Hepatocyte (in vitro differentiated cells): ENCODE data around the gene STAT2.

Source experiments
- EZH2phosphoT487 ChIP-seq: fragments of 200-600 bp; sonication (generic); IDR thresholded peaks from one replicate; pipeline ENCODE4 v1.6.1; 2018; ENCODE audit warnings: antibody characterized with exemption, mild to moderate bottlenecking, low read depth, moderate library complexity; ENCODE audit not compliant: unreplicated experiment, severe bottlenecking
- TF ChIP-seq, protein P1 (sequence below): fragments of 200-600 bp; sonication (generic); IDR thresholded peaks from 2 replicates; pipeline ENCODE4 v1.5.1; 2016; ENCODE audit warnings: antibody characterized with exemption, mild to moderate bottlenecking; ENCODE audit not compliant: poor library complexity

DNA sequence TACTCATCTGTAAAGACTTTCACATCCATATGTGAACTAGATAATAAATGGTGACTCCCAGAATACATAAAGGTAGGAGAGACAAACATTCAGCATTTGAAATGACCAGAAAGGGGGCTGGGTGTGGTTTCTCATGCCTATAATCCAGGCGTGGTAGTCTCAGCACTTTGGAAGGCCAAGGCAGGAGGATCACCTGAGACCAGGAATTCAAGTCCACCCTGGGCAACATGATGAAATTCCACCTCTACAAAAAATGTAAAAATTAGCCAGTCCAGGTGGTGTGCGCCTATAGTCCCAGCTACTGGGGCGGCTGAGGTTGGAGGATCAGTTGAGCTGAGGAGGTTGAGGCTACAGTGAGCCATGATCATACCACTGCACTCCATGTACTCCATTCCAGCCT, 55.6 kb downstream of the STAT2 start:
- TF ChIP-seq, protein P1, sequence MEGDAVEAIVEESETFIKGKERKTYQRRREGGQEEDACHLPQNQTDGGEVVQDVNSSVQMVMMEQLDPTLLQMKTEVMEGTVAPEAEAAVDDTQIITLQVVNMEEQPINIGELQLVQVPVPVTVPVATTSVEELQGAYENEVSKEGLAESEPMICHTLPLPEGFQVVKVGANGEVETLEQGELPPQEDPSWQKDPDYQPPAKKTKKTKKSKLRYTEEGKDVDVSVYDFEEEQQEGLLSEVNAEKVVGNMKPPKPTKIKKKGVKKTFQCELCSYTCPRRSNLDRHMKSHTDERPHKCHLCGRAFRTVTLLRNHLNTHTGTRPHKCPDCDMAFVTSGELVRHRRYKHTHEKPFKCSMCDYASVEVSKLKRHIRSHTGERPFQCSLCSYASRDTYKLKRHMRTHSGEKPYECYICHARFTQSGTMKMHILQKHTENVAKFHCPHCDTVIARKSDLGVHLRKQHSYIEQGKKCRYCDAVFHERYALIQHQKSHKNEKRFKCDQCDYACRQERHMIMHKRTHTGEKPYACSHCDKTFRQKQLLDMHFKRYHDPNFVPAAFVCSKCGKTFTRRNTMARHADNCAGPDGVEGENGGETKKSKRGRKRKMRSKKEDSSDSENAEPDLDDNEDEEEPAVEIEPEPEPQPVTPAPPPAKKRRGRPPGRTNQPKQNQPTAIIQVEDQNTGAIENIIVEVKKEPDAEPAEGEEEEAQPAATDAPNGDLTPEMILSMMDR = no peak
- TF ChIP-seq EZH2phosphoT487 = no peak
